ENCODE results near the gene RRP15. TPM values are rescaled to one million over a fixed set of nuclear protein-coding genes. Genes with fewer than 3 reads are reported as not detected.

The RRP15 gene, protein sequence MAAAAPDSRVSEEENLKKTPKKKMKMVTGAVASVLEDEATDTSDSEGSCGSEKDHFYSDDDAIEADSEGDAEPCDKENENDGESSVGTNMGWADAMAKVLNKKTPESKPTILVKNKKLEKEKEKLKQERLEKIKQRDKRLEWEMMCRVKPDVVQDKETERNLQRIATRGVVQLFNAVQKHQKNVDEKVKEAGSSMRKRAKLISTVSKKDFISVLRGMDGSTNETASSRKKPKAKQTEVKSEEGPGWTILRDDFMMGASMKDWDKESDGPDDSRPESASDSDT
- 9.5 TPM for total RNA-seq (2013)
- polyA plus RNA-seq, result 1 to 10 TPM in 2 of 3 donors, under 1 TPM in 1; 0.81 to 7.6 (median 4.6) TPM
- 0.83 and 1.2 TPM in 2 replicates for polyA minus RNA-seq
- total RNA-seq, result 1.7 to 16.3 (median 8.6) reads per million in 11 experiments

GRCh38 chr1:218284917-218285635 lies at the start of gene RRP15:
RRP15 (plus strand) TSS chr1:218285293; CDS start chr1:218285317, 24 bp downstream.
- peaks cover 0 to 8% (median 6%) of the 10 kb centered on the region in 7 donors for H3K9me3 Mint-ChIP-seq
- Histone ChIP-seq H3K4me3 (replicated peaks in 1 of 3; ENCODE audit: low read depth in 2 of 3, low read length in 3 of 3) (peak within 1 kb of the TSS; percentile 96 to 97 (median 97)), H2AFZ (ENCODE audit: insufficient read depth, low read depth, low read length, poor library complexity, severe bottlenecking) (peak within 1 kb of the TSS; percentile 100), H3K27ac (ENCODE audit: low read depth in 1 of 2, low read length in 2 of 2) (peak within 1 kb of the TSS; percentile 60 to 90), H4K20me1 (ENCODE audit: insufficient read depth, low read length) (peaks cover 3% of the 10 kb centered on the region), H3K4me2 (replicated peaks; ENCODE audit: extremely low read depth, low read length, poor library complexity, severe bottlenecking) (peak within 1 kb of the TSS; percentile 95), H3K4me1 (ENCODE audit: control insufficient read depth in 1 of 2, insufficient read depth in 2 of 2, low read length in 2 of 2) (peaks cover 15 to 19% of the 10 kb centered on the region in 2 donors), H3K79me2 (ENCODE audit: insufficient read depth, low read length) (peaks cover 28% of the 10 kb centered on the region), H3K36me3 (replicated peaks in 1 of 2; ENCODE audit: control insufficient read depth in 1 of 2, insufficient read depth in 2 of 2, low read length in 2 of 2) (no peaks in the 10 kb centered on the region), H3K9ac (ENCODE audit: insufficient read depth, low read length, poor library complexity, severe bottlenecking) (peak within 1 kb of the TSS; percentile 83), H3K9me3 (replicated peaks in 1 of 2; ENCODE audit: control insufficient read depth in 1 of 2, insufficient read depth in 1 of 2, low read length in 2 of 2) (peaks cover 4 to 5% of the 10 kb centered on the region in 2 donors), H3K27me3 (ENCODE audit: control insufficient read depth in 2 of 2, insufficient read depth in 2 of 2, low read length in 2 of 2) (no peaks in the 10 kb centered on the region)
- peak; percentile 79 to 84 (median 81) for DNase-seq
- TF ChIP-seq CTCF (IDR thresholded peaks at IDR 0.05), result no peak
- peak within 1 kb of the TSS; percentile 89 to 96 (median 95) for H3K27ac Mint-ChIP-seq
- intact Hi-C loops (cut with micrococcal nuclease), result loop anchor here in 1 of 2 donors (10.0 kb wide), 1 partner anchor 1770 kb away; no protein-coding TSS in a partner anchor
- peaks cover 18% of the 10 kb centered on the region for H3K4me1 Mint-ChIP-seq
- peaks cover 0 to 2% of the 10 kb centered on the region in 2 donors for H3K36me3 Mint-ChIP-seq
- peak within 1 kb of the TSS; percentile 94 to 97 for H3K4me3 Mint-ChIP-seq
- H3K27me3 Mint-ChIP-seq (ENCODE audit: low read depth in 3 of 3), result peaks cover 5 to 11% (median 8%) of the 10 kb centered on the region in 3 donors
- WGBS (ENCODE audit: insufficient coverage), result 0% methylated on average over 36 of the region's 45 CpGs

GRCh38 chr1:218242171-218242570 lies 42.9 kb upstream of the RRP15 start:
- WGBS (ENCODE audit: insufficient coverage), result 71% methylated on average over 2 of the region's 3 CpGs
- H3K27me3 Mint-ChIP-seq (ENCODE audit: low read depth in 3 of 3), result peaks cover 2 to 3% (median 2%) of the 10 kb centered on the region in 3 donors
- H3K9me3 Mint-ChIP-seq, result peaks cover 0 to under 1% (median 0%) of the 10 kb centered on the region in 7 donors
- Histone ChIP-seq H3K36me3 (replicated peaks in 1 of 2; ENCODE audit: control insufficient read depth in 1 of 2, insufficient read depth in 2 of 2, low read length in 2 of 2) (no peaks in the 10 kb centered on the region), H4K20me1 (ENCODE audit: insufficient read depth, low read length) (no peaks in the 10 kb centered on the region), H3K4me3 (replicated peaks in 1 of 3; ENCODE audit: low read depth in 2 of 3, low read length in 3 of 3) (no peak overlapping the region), H3K4me1 (ENCODE audit: control insufficient read depth in 1 of 2, insufficient read depth in 2 of 2, low read length in 2 of 2) (no peaks in the 10 kb centered on the region), H3K27ac (ENCODE audit: low read depth in 1 of 2, low read length in 2 of 2) (no peak overlapping the region), H3K9ac (ENCODE audit: insufficient read depth, low read length, poor library complexity, severe bottlenecking) (no peak overlapping the region), H3K79me2 (ENCODE audit: insufficient read depth, low read length) (no peaks in the 10 kb centered on the region), H2AFZ (ENCODE audit: insufficient read depth, low read depth, low read length, poor library complexity, severe bottlenecking) (no peak overlapping the region), H3K9me3 (replicated peaks in 1 of 2; ENCODE audit: control insufficient read depth in 1 of 2, insufficient read depth in 1 of 2, low read length in 2 of 2) (no peaks in the 10 kb centered on the region), H3K27me3 (ENCODE audit: control insufficient read depth in 2 of 2, insufficient read depth in 2 of 2, low read length in 2 of 2) (no peaks in the 10 kb centered on the region), H3K4me2 (replicated peaks; ENCODE audit: extremely low read depth, low read length, poor library complexity, severe bottlenecking) (no peak overlapping the region)
- intact Hi-C loops (cut with micrococcal nuclease), result no loop called here
- H3K36me3 Mint-ChIP-seq, result no peaks in the 10 kb centered on the region
- TF ChIP-seq CTCF (IDR thresholded peaks at IDR 0.05), result no peak
- H3K4me1 Mint-ChIP-seq, result no peaks in the 10 kb centered on the region
- H3K4me3 Mint-ChIP-seq, result no peak overlapping the region
- no peak overlapping the region for H3K27ac Mint-ChIP-seq
- DNase-seq, result no peak

Measured in CD14-positive monocyte (primary cell).